Measurements from ENCODE around the gene DCBLD1. TPM values are rescaled to one million over a fixed set of nuclear protein-coding genes. Genes with fewer than 3 reads are reported as not detected.

The DCBLD1 gene
- total and polyA plus RNA-seq, 2 donors (not counting 3 experiments of a cell fraction or from before 2014, with no cell fraction given) = 30.2 to 44.3 TPM

GRCh38 chr6:117484052-117484646 lies 1.7 kb downstream of the DCBLD1 start:
- peaks cover 0 to 3% of the 10 kb centered on the region in 2 experiments for H3K36me3 ChIP-seq (ENCODE audit: control insufficient read depth in 2 of 2, extremely low read depth in 1 of 2, insufficient read depth in 2 of 2, low read length in 2 of 2)
- peak overlapping the region; percentile 97 for H3K9ac ChIP-seq (replicated peaks; ENCODE audit: extremely low read depth, insufficient read depth, low read length)
- intact Hi-C loops (cut with micrococcal nuclease) = no loop called here
- H3K27ac ChIP-seq (ENCODE audit: insufficient read depth, low read depth, low read length) = peak overlapping the region; percentile 92
- H3K79me2 ChIP-seq (ENCODE audit: control insufficient read depth, insufficient read depth, low read length) = peaks cover 62% of the 10 kb centered on the region
- ChIA-PET POLR2A (interaction anchor here (1.1 to 2.7 kb wide), 4 partner anchors 7 to 118 kb away, joined by 3 to 11 read pairs (median 8); partner anchors contain the start of gene GOPC), CTCF (interaction anchor here (0.8 to 5.8 kb wide), 11 partner anchors 8 to 120 kb away, joined by 3 to 47 read pairs (median 7); partner anchors contain the start of gene GOPC)
- no peaks in the 10 kb centered on the region for H3K9me1 ChIP-seq (replicated peaks; ENCODE audit: control insufficient read depth, extremely low read depth, insufficient read depth, low read length)
- peak overlapping the region; percentile 53 to 94 (median 92) for H3K4me3 ChIP-seq (replicated peaks in 1 of 3; ENCODE audit: insufficient read depth in 1 of 3, low read depth in 1 of 3, low read length in 3 of 3)
- no peaks in the 10 kb centered on the region for H3K9me3 ChIP-seq (replicated peaks; ENCODE audit: control insufficient read depth, insufficient read depth, low read length)
- DNase-seq (ENCODE audit: low read depth, low spot score) (peak; percentile 12), FAIRE-seq (no peak)
- H3K4me2 ChIP-seq (ENCODE audit: insufficient read depth, low read length) = peak overlapping the region; percentile 95
- H4K20me1 ChIP-seq (replicated peaks; ENCODE audit: control insufficient read depth, extremely low read depth, insufficient read depth, low read length) = no peaks in the 10 kb centered on the region
- no TSS peak for BruUV-seq (replicated peaks)
- dilution Hi-C loops (cut with MboI; ENCODE audit: extremely low pct_ligation_motif_present, low sequenced_read_pairs) = no loop called here
- no peaks in the 10 kb centered on the region for H3K27me3 ChIP-seq (ENCODE audit: control insufficient read depth in 2 of 2, insufficient read depth in 2 of 2, low read length in 2 of 2)
- H3K4me1 ChIP-seq (ENCODE audit: control insufficient read depth, extremely low read depth, insufficient read depth, low read length) = peaks cover 28% of the 10 kb centered on the region
- no peak overlapping the region for H2AFZ ChIP-seq (ENCODE audit: low read depth, low read length)
- TF ChIP-seq JUN (IDR thresholded peaks at IDR 0.05; ENCODE audit: borderline replicate concordance, insufficient read depth, insufficient read length, low read depth) (no peak), MYC (IDR thresholded peaks at IDR 0.05; ENCODE audit: low read depth, low read length) (no peak), MAX (IDR thresholded peaks at IDR 0.05; ENCODE audit: insufficient read depth, insufficient read length) (no peak), CTCF (IDR thresholded peaks at IDR 0.05; ENCODE audit: extremely low read depth in 1 of 2, insufficient read depth in 1 of 2, low read depth in 1 of 2, low read length in 2 of 2) (no peak)

Data from endothelial cell of umbilical vein (primary cell).